OCI-LY3 (cell line): ENCODE measurements around the gene MCM5.

Experiments
- EZH2phosphoT487 ChIP-seq: fragments of 200-600 bp; shearing (Covaris generic); IDR thresholded peaks from 2 replicates; pipeline ENCODE4 v1.6.1; 2018; ENCODE audit warnings: antibody characterized with exemption, mixed run types, low read depth
- TF ChIP-seq, protein P1 (sequence below): fragments of 200-600, 300-600 bp; sonication (generic); IDR thresholded peaks from 2 replicates; pipeline ENCODE4 v1.5.1; 2014; ENCODE audit warnings: antibody characterized with exemption, low read length, low read depth

- TF ChIP-seq, protein P1, sequence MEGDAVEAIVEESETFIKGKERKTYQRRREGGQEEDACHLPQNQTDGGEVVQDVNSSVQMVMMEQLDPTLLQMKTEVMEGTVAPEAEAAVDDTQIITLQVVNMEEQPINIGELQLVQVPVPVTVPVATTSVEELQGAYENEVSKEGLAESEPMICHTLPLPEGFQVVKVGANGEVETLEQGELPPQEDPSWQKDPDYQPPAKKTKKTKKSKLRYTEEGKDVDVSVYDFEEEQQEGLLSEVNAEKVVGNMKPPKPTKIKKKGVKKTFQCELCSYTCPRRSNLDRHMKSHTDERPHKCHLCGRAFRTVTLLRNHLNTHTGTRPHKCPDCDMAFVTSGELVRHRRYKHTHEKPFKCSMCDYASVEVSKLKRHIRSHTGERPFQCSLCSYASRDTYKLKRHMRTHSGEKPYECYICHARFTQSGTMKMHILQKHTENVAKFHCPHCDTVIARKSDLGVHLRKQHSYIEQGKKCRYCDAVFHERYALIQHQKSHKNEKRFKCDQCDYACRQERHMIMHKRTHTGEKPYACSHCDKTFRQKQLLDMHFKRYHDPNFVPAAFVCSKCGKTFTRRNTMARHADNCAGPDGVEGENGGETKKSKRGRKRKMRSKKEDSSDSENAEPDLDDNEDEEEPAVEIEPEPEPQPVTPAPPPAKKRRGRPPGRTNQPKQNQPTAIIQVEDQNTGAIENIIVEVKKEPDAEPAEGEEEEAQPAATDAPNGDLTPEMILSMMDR: no peak
- TF ChIP-seq EZH2phosphoT487: no peak
These were observed 25.6 kb downstream of the MCM5 start for GRCh38 chr22:35425546-35425945.
